CD14-positive monocyte (primary cell): ENCODE measurements around the gene PTPRN2. TPM values are rescaled to one million over a fixed set of nuclear protein-coding genes. Genes with fewer than 3 reads are reported as not detected.

Experiments used
- DNase-seq, 3 donors: peaks; one replicate each; pipeline ENCODE4 v3.0.0-alpha.2; 2011 to 2022
- H2AFZ ChIP-seq: 2 replicates; pipeline ENCODE4 v1.6.0; 2012; ENCODE audit warnings: mild to moderate bottlenecking, low read depth, low read length, inconsistent platforms; ENCODE audit not compliant: insufficient read depth, poor library complexity, severe bottlenecking
- H3K27ac ChIP-seq, 2 donors: 1 replicate in 1 of 2; 2 replicates in 1 of 2; pipeline ENCODE4 v1.5.1; 2012 to 2013; ENCODE audit warnings: low read length in 2 of 2, control low read depth in 1 of 2, inconsistent platforms in 1 of 2, low read depth in 1 of 2, mild to moderate bottlenecking in 1 of 2
- H3K27me3 ChIP-seq, 2 donors: one replicate each; pipeline versions ENCODE4 v1.6.0 to v1.6.1; 2011 to 2013; ENCODE audit warnings: low read length in 2 of 2; ENCODE audit not compliant: control insufficient read depth in 2 of 2, insufficient read depth in 2 of 2
- H3K36me3 ChIP-seq, 2 donors: replicated peaks in 1 of 2; 1 replicate in 1 of 2; 2 replicates in 1 of 2; pipeline versions ENCODE4 v1.5.1 to v1.6.1; 2012 to 2013; ENCODE audit warnings: low read length in 2 of 2, control low read depth in 1 of 2, inconsistent platforms in 1 of 2, mild to moderate bottlenecking in 1 of 2; ENCODE audit not compliant: insufficient read depth in 2 of 2, control insufficient read depth in 1 of 2
- H3K4me1 ChIP-seq, 2 donors: 1 replicate in 1 of 2; 2 replicates in 1 of 2; pipeline versions ENCODE4 v1.5.1 to v1.6.1; 2012 to 2013; ENCODE audit warnings: low read length in 2 of 2, control low read depth in 1 of 2, inconsistent platforms in 1 of 2, mild to moderate bottlenecking in 1 of 2, moderate library complexity in 1 of 2; ENCODE audit not compliant: insufficient read depth in 2 of 2, control insufficient read depth in 1 of 2
- H3K4me2 ChIP-seq: replicated peaks from 2 replicates; pipeline ENCODE3; 2012; ENCODE audit warnings: low read length, moderate library complexity, mild to moderate bottlenecking; ENCODE audit not compliant: poor library complexity, severe bottlenecking; ENCODE audit errors: extremely low read depth
- H3K4me3 ChIP-seq, 3 experiments: fragments of 200-600 bp in 1 of 3; sonication (generic) in 1 of 3; replicated peaks in 1 of 3; 1 replicate in 2 of 3; 2 replicates in 1 of 3; pipeline ENCODE4 v1.5.1; 2011 to 2013; ENCODE audit warnings: low read length in 3 of 3, mild to moderate bottlenecking in 3 of 3, control low read depth in 2 of 3, low read depth in 2 of 3, inconsistent platforms in 1 of 3, moderate library complexity in 1 of 3
- H3K79me2 ChIP-seq: 2 replicates; pipeline ENCODE4 v1.6.0; 2012; ENCODE audit warnings: mild to moderate bottlenecking, control low read depth, inconsistent platforms, low read length, moderate library complexity; ENCODE audit not compliant: insufficient read depth
- H3K9ac ChIP-seq: 2 replicates; pipeline ENCODE4 v1.6.0; 2017; ENCODE audit warnings: low read length, mild to moderate bottlenecking; ENCODE audit not compliant: insufficient read depth, poor library complexity, severe bottlenecking
- H3K9me3 ChIP-seq, 2 donors: replicated peaks in 1 of 2; 1 replicate in 1 of 2; 2 replicates in 1 of 2; pipeline versions ENCODE4 v1.5.1 to v1.6.1; 2012 to 2013; ENCODE audit warnings: low read length in 2 of 2, control low read depth in 1 of 2; ENCODE audit not compliant: control insufficient read depth in 1 of 2, insufficient read depth in 1 of 2
- H4K20me1 ChIP-seq: 2 replicates; pipeline ENCODE4 v1.6.0; 2012; ENCODE audit warnings: mild to moderate bottlenecking, low read length, control low read depth, moderate library complexity; ENCODE audit not compliant: insufficient read depth
- H3K27ac Mint-ChIP-seq, 7 donors: one replicate each; pipeline ENCODE4 v1.8.0; 2020; ENCODE audit warnings: mild to moderate bottlenecking in 7 of 7, mixed read lengths in 7 of 7, moderate library complexity in 6 of 7, inconsistent platforms in 2 of 7
- H3K27me3 Mint-ChIP-seq, 3 donors: one replicate each; pipeline ENCODE4 v1.8.0; 2021 to 2022; ENCODE audit warnings: low read depth in 3 of 3, mild to moderate bottlenecking in 3 of 3, mixed read lengths in 3 of 3, moderate library complexity in 3 of 3, inconsistent platforms in 1 of 3
- H3K36me3 Mint-ChIP-seq, 2 donors: one replicate each; pipeline ENCODE4 v1.8.0; 2020; ENCODE audit warnings: mixed read lengths in 2 of 2, inconsistent platforms in 1 of 2, mild to moderate bottlenecking in 1 of 2
- H3K4me1 Mint-ChIP-seq: one replicate; pipeline ENCODE4 v1.8.0; 2020; ENCODE audit warnings: mild to moderate bottlenecking, mixed read lengths
- H3K4me3 Mint-ChIP-seq, 2 donors: one replicate each; pipeline ENCODE4 v1.8.0; 2020; ENCODE audit warnings: mild to moderate bottlenecking in 2 of 2, mixed read lengths in 2 of 2, moderate library complexity in 1 of 2
- H3K9me3 Mint-ChIP-seq, 7 donors: one replicate each; pipeline ENCODE4 v1.8.0; 2020 to 2022; ENCODE audit warnings: mixed read lengths in 7 of 7, mild to moderate bottlenecking in 6 of 7, moderate library complexity in 6 of 7, inconsistent platforms in 2 of 7
- WGBS: methylation state at CpG from one replicate; pipeline ENCODE4 v1.1.5; 2013; ENCODE audit warnings: missing lambda C conversion rate; ENCODE audit not compliant: insufficient coverage; 5-methylcytosine and 5-hydroxymethylcytosine counted together
- intact Hi-C, 2 donors: fragments of 100-400 bp; cut with micrococcal nuclease; formaldehyde crosslinking; loops; one replicate each; pipeline versions ENCODE4 v1.15.0 to v1.15.1; 2023
- polyA plus RNA-seq, 3 donors: library from polyadenylated mRNA; depleted of rRNA in 1 of 3; unstranded in 2 of 3; stranded (reverse) in 1 of 3; fragments of 300-500 nt in 2 of 3; fragments of >200 nt in 1 of 3; fragmentation: Illumina TruSeq in 2 of 3; gene quantifications; 1 replicate in 2 of 3; 2 replicates in 1 of 3; pipeline ENCODE4 v1.2.3, GENCODE V29; 2012 to 2021
- TF ChIP-seq, protein P1 (sequence below): fragments of 200-600 bp; IDR thresholded peaks from one replicate; pipeline ENCODE4 v1.8.0; 2022; ENCODE audit warnings: antibody characterized with exemption, mild to moderate bottlenecking

The PTPRN2 gene
- polyA plus RNA-seq, 3 donors: 0.25 to 1.4 (median 0.97) TPM

DNA sequence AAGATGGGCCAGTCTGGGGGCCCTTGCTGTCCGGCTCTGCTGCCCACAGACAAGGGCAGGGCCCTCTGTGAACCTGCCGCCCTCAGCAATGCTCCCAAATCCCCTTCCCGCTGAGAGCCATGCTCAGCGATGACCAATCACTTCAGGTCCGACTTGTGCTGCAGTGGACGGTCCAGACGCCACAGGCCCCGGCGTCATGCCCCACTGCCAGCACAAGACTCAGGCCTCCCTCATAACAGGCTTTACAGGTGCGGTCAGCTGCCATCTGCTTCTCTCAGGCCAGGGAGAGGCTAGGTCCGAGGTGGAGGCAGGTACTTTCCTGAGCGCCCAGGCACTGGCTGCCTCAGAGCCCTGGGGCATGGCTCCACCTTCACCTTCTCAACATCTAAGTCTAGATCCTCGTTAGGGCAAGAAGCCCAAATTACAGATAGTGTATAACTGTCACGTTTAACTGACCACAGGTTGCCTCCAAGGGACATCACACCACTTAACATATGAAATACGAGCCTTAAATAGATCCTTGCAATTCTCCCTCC lies 393.2 kb downstream of the PTPRN2 start:
- Histone ChIP-seq H3K27ac (no peak overlapping the region), H3K27me3 (no peaks in the 10 kb centered on the region), H3K4me3 (no peak overlapping the region), H3K9me3 (peaks cover 72 to 73% of the 10 kb centered on the region in 2 donors), H3K4me1 (no peaks in the 10 kb centered on the region), H3K4me2 (no peak overlapping the region), H4K20me1 (no peaks in the 10 kb centered on the region), H3K9ac (no peak overlapping the region), H3K79me2 (no peaks in the 10 kb centered on the region), H3K36me3 (no peaks in the 10 kb centered on the region), H2AFZ (no peak overlapping the region)
- peaks cover 0 to 3% (median 0%) of the 10 kb centered on the region in 3 donors for H3K27me3 Mint-ChIP-seq
- H3K4me3 Mint-ChIP-seq: no peak overlapping the region
- no peak overlapping the region for H3K27ac Mint-ChIP-seq
- peaks cover 43 to 79% (median 58%) of the 10 kb centered on the region in 7 donors for H3K9me3 Mint-ChIP-seq
- H3K4me1 Mint-ChIP-seq: no peaks in the 10 kb centered on the region
- DNase-seq: no peak
- H3K36me3 Mint-ChIP-seq: no peaks in the 10 kb centered on the region
- 92% methylated on average over 14 of the region's 15 CpGs for WGBS
- TF ChIP-seq, protein P1, sequence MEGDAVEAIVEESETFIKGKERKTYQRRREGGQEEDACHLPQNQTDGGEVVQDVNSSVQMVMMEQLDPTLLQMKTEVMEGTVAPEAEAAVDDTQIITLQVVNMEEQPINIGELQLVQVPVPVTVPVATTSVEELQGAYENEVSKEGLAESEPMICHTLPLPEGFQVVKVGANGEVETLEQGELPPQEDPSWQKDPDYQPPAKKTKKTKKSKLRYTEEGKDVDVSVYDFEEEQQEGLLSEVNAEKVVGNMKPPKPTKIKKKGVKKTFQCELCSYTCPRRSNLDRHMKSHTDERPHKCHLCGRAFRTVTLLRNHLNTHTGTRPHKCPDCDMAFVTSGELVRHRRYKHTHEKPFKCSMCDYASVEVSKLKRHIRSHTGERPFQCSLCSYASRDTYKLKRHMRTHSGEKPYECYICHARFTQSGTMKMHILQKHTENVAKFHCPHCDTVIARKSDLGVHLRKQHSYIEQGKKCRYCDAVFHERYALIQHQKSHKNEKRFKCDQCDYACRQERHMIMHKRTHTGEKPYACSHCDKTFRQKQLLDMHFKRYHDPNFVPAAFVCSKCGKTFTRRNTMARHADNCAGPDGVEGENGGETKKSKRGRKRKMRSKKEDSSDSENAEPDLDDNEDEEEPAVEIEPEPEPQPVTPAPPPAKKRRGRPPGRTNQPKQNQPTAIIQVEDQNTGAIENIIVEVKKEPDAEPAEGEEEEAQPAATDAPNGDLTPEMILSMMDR: no peak
- intact Hi-C loops: no loop called here

DNA sequence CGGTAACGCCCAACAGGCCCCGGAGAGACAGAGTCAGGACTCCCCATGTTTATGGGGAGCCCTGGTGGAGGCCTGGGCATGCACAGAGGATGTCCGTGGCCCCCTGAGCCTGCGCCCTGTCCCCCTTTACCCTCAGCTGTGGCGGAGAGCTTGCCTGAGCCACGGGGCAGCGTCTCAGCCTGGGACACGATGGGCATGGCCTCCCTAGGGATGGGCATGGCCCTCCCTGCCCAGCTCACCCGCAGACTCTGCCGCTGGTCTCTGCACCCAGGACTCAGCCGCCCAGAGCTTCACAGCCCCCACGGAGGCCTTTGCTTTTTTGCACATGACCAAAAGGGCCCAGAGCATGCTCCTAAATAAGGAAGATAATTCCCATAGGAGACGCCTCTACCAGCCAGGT lies 394.2 kb downstream of the PTPRN2 start:
- Mint-ChIP-seq H3K4me1 (no peaks in the 10 kb centered on the region), H3K27me3 (peaks cover 0 to 3% (median 0%) of the 10 kb centered on the region in 3 donors), H3K27ac (no peak overlapping the region), H3K36me3 (no peaks in the 10 kb centered on the region), H3K9me3 (peaks cover 43 to 81% (median 62%) of the 10 kb centered on the region in 7 donors), H3K4me3 (no peak overlapping the region)
- Histone ChIP-seq H2AFZ (no peak overlapping the region), H3K27ac (no peak overlapping the region), H3K27me3 (no peaks in the 10 kb centered on the region), H3K36me3 (no peaks in the 10 kb centered on the region), H3K9ac (no peak overlapping the region), H4K20me1 (no peaks in the 10 kb centered on the region), H3K79me2 (no peaks in the 10 kb centered on the region), H3K4me3 (no peak overlapping the region), H3K4me2 (no peak overlapping the region), H3K4me1 (no peaks in the 10 kb centered on the region), H3K9me3 (peaks cover 78 to 82% of the 10 kb centered on the region in 2 donors)
- intact Hi-C loops: no loop called here
- DNase-seq: no peak
- WGBS: 96% methylated on average over 9 of the region's 14 CpGs
- TF ChIP-seq, protein P1: no peak
